Activated CD4-positive, alpha-beta memory T cell treated with anti-CD3 and anti-CD28 coated beads, Interleukin-2, amount 10 ng/mL, durations not matched to agents 7 days and 5 days (primary cell): ENCODE results near the gene ABCC4. TPM values are rescaled to one million over a fixed set of nuclear protein-coding genes. Genes with fewer than 3 reads are reported as not detected.
"Not testable (repeated sequence)": the region's sequence is repeated elsewhere in the genome, so short reads cannot be mapped to it uniquely, and the experiment has no call there.

Source experiments
- CTCF ChIA-PET: fragments of 350-600 bp; sonication (Branson Sonifier 250); formaldehyde crosslinking; loops from one replicate; lab custom pipeline; 2021; ENCODE audit warnings: antibody characterized with exemption, inconsistent platforms; lab: Charles Lee
- POLR2A ChIA-PET: fragments of 350-600 bp; sonication (Branson Sonifier 250); formaldehyde crosslinking; loops from one replicate; lab custom pipeline; 2021; ENCODE audit warnings: antibody characterized with exemption; lab: Charles Lee
- DNase-seq: peaks from one replicate; pipeline ENCODE4 v3.0.0-alpha.2; 2020
- H3K27ac Mint-ChIP-seq: one replicate; pipeline ENCODE4 v1.8.0; 2021; ENCODE audit warnings: mild to moderate bottlenecking, mixed read lengths
- H3K27me3 Mint-ChIP-seq: one replicate; pipeline ENCODE4 v1.8.0; 2021; ENCODE audit warnings: mixed read lengths
- H3K36me3 Mint-ChIP-seq: one replicate; pipeline ENCODE4 v1.8.0; 2021; ENCODE audit warnings: low read depth, mixed read lengths
- H3K4me1 Mint-ChIP-seq: one replicate; pipeline ENCODE4 v1.8.0; 2021; ENCODE audit warnings: mixed read lengths
- H3K4me3 Mint-ChIP-seq: one replicate; pipeline ENCODE4 v1.8.0; 2021; ENCODE audit warnings: mild to moderate bottlenecking, mixed read lengths
- H3K9me3 Mint-ChIP-seq: one replicate; pipeline ENCODE4 v1.8.0; 2021; ENCODE audit warnings: mixed read lengths
- total RNA-seq, 2 experiments: library from RNA; stranded (reverse); gene quantifications; one replicate each; pipeline ENCODE4 v1.2.3, GENCODE V29; 2021

Gene ABCC4
- total RNA-seq, 2 experiments from 2014 or later = 3.8 to 4.5 TPM

- CTCF ChIA-PET, POLR2A ChIA-PET, H3K4me3 Mint-ChIP-seq, H3K27ac Mint-ChIP-seq, H3K9me3 Mint-ChIP-seq, H3K27me3 Mint-ChIP-seq, H3K4me1 Mint-ChIP-seq, H3K36me3 Mint-ChIP-seq, DNase-seq: not testable (repeated sequence)
Observed at GRCh38 chr13:95167003-95167402, 134.2 kb downstream of the ABCC4 start.

DNA sequence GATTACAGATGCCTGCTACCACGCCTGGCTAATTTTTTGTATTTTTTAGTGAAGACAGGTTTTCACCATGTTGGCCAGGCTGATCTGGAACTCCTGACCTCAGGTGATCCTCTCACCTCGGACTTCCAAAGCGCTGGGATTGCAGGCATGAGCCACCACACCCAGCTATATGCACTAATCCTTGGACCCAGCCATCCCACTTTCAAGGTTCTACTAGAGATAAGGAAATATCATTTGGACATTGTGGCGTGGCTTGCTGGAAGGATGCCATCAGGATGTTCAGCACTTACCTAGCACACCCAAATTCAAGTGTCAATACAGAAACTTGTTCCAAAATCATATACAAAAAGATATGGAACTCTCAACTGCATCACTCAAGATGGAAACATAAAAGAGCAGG, 136.4 kb downstream of the ABCC4 start:
- no peaks in the 10 kb centered on the region for H3K9me3 Mint-ChIP-seq
- no peak overlapping the region for H3K4me3 Mint-ChIP-seq
- CTCF ChIA-PET = interaction anchor here (1.0 to 1.4 kb wide), 2 partner anchors 24 to 240 kb away, joined by 3 read pairs; no protein-coding TSS in a partner anchor
- H3K4me1 Mint-ChIP-seq = no peaks in the 10 kb centered on the region
- H3K27ac Mint-ChIP-seq = no peak overlapping the region
- no peaks in the 10 kb centered on the region for H3K27me3 Mint-ChIP-seq
- POLR2A ChIA-PET = no interaction called here
- DNase-seq = no peak
- no peaks in the 10 kb centered on the region for H3K36me3 Mint-ChIP-seq

DNA sequence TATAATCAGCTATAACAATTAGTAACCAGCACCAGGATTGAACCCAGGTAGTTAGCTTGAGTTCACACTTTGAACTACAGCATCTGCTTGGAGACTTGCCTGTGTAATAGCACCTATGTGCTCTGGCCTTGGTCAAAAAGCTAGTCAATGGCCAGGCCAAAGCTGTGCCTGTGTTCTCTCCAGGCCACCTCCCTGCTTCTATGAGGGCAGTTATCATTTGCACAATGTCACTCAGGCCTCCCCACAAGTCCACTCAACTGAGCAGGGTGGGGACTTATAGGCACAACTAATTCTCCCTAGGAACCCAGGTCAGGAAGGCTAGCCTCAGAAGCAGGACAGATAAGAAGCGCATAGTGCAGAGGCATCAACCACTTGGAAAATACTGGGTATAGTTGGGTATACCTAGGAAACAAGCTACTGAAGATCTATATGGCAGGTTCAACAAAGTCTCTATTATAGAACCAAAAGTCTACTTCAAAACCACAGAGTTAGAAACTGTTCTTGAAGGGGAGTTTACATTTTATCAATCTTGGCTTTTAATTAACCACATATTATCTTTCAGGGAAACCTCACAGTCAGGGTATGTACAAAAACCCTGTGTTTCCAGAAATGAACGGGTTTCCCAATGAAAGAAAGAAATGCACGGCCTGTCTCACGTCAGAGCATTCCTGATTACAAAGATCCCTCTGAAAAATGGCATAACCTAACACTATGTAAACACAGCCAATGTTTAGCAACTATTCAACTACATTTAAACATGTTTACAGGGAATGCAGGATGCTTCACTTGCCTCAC, 140.9 kb downstream of the ABCC4 start:
- ChIA-PET POLR2A (interaction anchor here (1.0 kb wide), 1 partner anchor 12 kb away, joined by 3 read pairs; no protein-coding TSS in a partner anchor), CTCF (no interaction called here)
- no peaks in the 10 kb centered on the region for H3K27me3 Mint-ChIP-seq
- H3K36me3 Mint-ChIP-seq = no peaks in the 10 kb centered on the region
- H3K27ac Mint-ChIP-seq = no peak overlapping the region
- no peaks in the 10 kb centered on the region for H3K4me1 Mint-ChIP-seq
- H3K4me3 Mint-ChIP-seq = no peak overlapping the region
- H3K9me3 Mint-ChIP-seq = no peaks in the 10 kb centered on the region
- no peak for DNase-seq

DNA sequence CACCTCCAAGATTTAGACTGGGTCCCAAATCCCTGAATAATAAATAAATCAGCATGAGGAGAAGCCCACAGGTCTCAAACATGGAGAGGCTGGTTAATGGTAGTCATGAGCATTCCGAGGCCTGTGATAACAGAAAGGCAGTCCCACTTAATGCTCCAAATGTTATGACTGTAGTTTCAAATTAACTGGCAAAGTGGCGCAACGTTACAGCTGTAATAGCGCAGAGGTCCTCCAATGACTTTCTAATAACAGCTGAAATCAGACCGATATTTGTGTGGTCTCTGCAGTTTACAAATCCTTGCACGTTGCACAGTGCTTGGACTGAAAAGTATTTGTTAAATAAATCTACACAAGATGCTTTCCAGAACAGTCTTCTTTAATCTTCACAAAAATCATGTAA, 141.8 kb downstream of the ABCC4 start:
- Mint-ChIP-seq H3K27me3 (no peaks in the 10 kb centered on the region), H3K36me3 (no peaks in the 10 kb centered on the region), H3K27ac (no peak overlapping the region), H3K4me3 (no peak overlapping the region), H3K9me3 (no peaks in the 10 kb centered on the region), H3K4me1 (peaks cover under 1% of the 10 kb centered on the region)
- no peak for DNase-seq
- ChIA-PET CTCF (no interaction called here), POLR2A (interaction anchor here (1.0 kb wide), 1 partner anchor 11 kb away, joined by 3 read pairs; no protein-coding TSS in a partner anchor)

DNA sequence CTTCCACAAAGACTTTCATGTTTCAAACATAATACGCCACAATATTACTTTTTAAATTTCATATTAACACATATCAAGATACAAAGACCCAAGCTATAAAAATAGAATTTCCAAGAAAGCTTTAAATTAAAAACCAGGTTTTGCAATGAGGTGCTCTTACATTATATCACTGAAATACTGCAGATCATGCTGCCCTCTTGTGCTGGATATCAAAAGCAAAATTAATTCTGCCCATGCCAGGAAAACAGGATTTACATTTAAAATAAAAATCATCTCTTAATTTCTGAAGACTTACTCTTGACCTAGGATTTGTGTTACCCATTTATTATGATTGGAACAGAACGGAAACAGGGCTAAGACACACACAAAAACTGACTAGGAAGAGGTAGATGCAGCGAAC, 145.0 kb downstream of the ABCC4 start:
- no peak for DNase-seq
- no peak overlapping the region for H3K27ac Mint-ChIP-seq
- H3K4me1 Mint-ChIP-seq = peaks cover 7% of the 10 kb centered on the region
- CTCF ChIA-PET = interaction anchor here (1.0 to 2.5 kb wide), 5 partner anchors 33 to 658 kb away, joined by 3 to 10 read pairs (median 4); no protein-coding TSS in a partner anchor
- no peak overlapping the region for H3K4me3 Mint-ChIP-seq
- H3K27me3 Mint-ChIP-seq = no peaks in the 10 kb centered on the region
- POLR2A ChIA-PET = no interaction called here
- no peaks in the 10 kb centered on the region for H3K36me3 Mint-ChIP-seq
- no peaks in the 10 kb centered on the region for H3K9me3 Mint-ChIP-seq

GRCh38 chr13:95155504-95155903, 145.7 kb downstream of the ABCC4 start:
- Mint-ChIP-seq H3K4me3 (no peak overlapping the region), H3K27ac (no peak overlapping the region), H3K4me1 (peaks cover 10% of the 10 kb centered on the region), H3K9me3 (no peaks in the 10 kb centered on the region), H3K27me3 (no peaks in the 10 kb centered on the region), H3K36me3 (no peaks in the 10 kb centered on the region)
- POLR2A ChIA-PET = no interaction called here
- no peak for DNase-seq
- CTCF ChIA-PET = interaction anchor here (0.9 to 2.5 kb wide), 6 partner anchors 34 to 657 kb away, joined by 3 to 10 read pairs (median 4); no protein-coding TSS in a partner anchor

DNA sequence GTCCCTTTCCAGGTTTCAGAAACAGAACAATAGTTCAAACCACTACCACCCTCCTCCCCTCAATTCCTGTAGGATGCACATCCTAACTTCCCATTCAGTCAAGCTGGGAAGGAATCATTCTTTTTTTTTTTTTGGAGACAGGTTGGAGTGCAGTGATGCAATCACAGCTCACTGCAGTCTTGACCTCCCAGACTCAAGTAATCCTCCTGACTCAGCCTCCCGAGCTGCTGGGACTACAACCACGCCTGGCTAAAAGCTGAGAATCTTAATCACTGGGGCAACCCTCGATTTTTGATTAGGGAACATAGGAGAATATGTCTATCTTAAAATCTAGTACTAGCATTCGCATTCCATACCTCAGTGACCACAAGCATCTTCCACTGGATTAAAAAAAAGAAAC, 146.2 kb downstream of the ABCC4 start:
- Mint-ChIP-seq H3K4me1 (peaks cover 10% of the 10 kb centered on the region), H3K27ac (no peak overlapping the region), H3K27me3 (no peaks in the 10 kb centered on the region), H3K4me3 (no peak overlapping the region), H3K9me3 (no peaks in the 10 kb centered on the region), H3K36me3 (no peaks in the 10 kb centered on the region)
- ChIA-PET POLR2A (no interaction called here), CTCF (interaction anchor here (0.8 to 2.5 kb wide), 6 partner anchors 34 to 657 kb away, joined by 3 to 10 read pairs (median 3); no protein-coding TSS in a partner anchor)
- DNase-seq = no peak

DNA sequence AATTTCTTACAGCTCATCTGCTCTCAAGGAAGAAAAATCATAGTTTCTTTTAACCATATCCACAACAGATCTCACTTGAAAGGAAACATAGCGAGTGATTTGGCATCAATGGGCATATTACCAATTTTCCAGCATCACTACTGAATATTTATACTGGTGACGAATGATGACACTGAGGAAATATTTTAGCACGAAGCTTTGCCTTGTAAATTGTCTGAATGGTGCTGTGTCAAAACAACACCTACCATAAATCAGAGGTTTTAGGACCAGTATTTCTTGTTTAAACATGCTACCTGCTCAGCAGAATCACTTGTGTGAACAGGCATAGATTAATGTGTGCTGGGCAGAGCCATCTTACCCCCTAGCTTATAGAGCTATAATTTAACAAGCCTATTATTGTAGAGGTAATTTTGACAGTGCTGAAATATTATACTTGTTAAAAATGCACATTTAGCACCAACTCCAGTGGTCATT, 146.8 kb downstream of the ABCC4 start:
- Mint-ChIP-seq H3K4me1 (peaks cover 10% of the 10 kb centered on the region), H3K36me3 (no peaks in the 10 kb centered on the region), H3K4me3 (no peak overlapping the region), H3K27me3 (no peaks in the 10 kb centered on the region), H3K27ac (no peak overlapping the region), H3K9me3 (no peaks in the 10 kb centered on the region)
- no peak for DNase-seq
- CTCF ChIA-PET = interaction anchor here (0.8 to 2.5 kb wide), 2 partner anchors 35 to 250 kb away, joined by 3 to 10 read pairs; no protein-coding TSS in a partner anchor
- POLR2A ChIA-PET = no interaction called here

DNA sequence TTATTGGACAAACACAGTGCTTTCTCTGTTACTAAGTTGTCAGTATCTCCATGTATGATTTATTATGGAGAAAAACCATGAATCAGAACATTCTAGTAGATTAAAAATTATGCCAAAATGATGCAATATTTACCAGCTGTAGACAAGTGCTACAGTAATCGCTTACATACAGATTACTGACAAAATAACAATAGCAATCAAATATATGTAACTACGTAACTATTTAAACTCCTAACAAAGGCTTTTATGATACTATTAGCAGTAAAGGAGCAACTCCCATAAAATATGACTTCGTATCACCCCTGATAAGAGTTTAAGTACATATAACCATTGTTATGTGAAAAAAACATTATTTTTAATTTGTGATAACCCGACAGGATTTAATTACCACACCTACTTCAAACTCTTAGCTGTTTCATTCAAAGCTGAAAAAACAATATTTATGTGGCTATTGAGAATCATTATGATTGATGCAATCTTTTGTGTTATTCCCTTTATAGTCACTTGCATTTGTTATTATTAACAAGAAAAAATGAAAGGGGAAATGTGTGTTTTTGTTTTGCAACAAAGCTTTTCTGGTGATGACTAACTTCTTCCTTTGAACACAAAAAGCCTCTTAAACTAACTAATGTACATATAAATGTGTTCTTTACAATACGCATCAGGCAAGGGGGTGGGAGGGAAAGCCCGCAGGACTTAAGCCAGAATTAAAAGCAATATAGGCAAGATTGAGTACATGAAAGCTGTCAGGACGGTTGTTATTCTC, 147.4 kb downstream of the ABCC4 start:
- Mint-ChIP-seq H3K27ac (no peak overlapping the region), H3K36me3 (no peaks in the 10 kb centered on the region), H3K4me1 (peaks cover 10% of the 10 kb centered on the region), H3K4me3 (no peak overlapping the region), H3K27me3 (no peaks in the 10 kb centered on the region), H3K9me3 (no peaks in the 10 kb centered on the region)
- CTCF ChIA-PET = interaction anchor here (0.8 to 2.5 kb wide), 3 partner anchors 35 to 250 kb away, joined by 3 to 10 read pairs (median 4); no protein-coding TSS in a partner anchor
- POLR2A ChIA-PET = no interaction called here
- DNase-seq = no peak

DNA sequence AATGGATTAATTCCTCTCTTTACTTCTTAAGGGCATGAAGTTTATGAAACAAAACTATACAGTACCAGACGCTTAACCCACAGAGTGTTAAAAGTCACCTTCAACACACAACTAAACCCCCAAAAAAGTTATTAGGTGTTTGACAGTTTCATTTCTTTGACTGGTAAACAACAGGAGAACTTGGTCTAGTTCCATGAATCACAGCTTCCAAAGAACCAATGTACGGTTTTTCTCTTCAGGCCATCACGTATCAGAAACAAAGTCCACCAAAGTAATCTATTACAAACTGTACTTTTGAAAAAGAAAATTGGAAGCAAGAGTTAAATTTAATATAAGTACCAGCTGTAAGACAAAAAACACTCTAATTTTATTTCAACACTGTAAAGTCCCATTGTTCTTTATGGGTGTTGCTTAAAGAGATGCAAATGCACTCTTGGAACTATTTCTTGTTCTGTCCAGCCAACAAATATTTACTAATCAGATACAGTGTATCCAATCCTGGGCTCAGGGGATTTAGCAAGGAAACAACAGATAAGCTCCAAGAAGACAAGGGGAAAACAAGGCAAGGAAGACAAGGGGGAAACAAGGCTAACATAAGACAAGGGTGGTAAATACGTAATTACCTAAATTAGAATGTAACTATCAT, 149.2 kb downstream of the ABCC4 start:
- ChIA-PET CTCF (no interaction called here), POLR2A (no interaction called here)
- H3K27me3 Mint-ChIP-seq = no peaks in the 10 kb centered on the region
- no peak overlapping the region for H3K4me3 Mint-ChIP-seq
- H3K27ac Mint-ChIP-seq = no peak overlapping the region
- DNase-seq = no peak
- no peaks in the 10 kb centered on the region for H3K36me3 Mint-ChIP-seq
- peaks cover 10% of the 10 kb centered on the region for H3K4me1 Mint-ChIP-seq
- H3K9me3 Mint-ChIP-seq = no peaks in the 10 kb centered on the region

DNA sequence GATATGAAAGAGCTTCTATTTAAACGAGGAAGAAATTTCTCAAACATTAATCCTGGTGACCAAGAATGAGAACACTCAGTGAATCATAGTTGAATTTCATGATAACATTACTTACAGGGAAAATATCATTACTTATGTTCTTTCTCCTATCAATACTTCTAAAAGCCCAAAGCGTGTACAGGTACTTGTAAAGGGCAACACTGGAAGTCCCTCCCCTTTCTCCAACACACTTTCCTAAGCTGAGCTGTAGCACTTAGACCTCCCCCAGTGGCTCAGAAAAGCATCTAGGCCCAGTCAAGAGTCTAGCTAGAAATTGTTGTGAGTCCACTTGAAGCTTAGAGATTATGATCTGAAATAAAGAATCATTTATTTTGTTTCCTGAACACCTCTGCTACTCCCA, 150.7 kb downstream of the ABCC4 start:
- no peaks in the 10 kb centered on the region for H3K27me3 Mint-ChIP-seq
- peaks cover 5% of the 10 kb centered on the region for H3K36me3 Mint-ChIP-seq
- no peak overlapping the region for H3K4me3 Mint-ChIP-seq
- POLR2A ChIA-PET = interaction anchor here (0.6 kb wide), 1 partner anchor 31 kb away, joined by 3 read pairs; no protein-coding TSS in a partner anchor
- CTCF ChIA-PET = no interaction called here
- peaks cover 10% of the 10 kb centered on the region for H3K4me1 Mint-ChIP-seq
- DNase-seq = no peak
- H3K9me3 Mint-ChIP-seq = no peaks in the 10 kb centered on the region
- H3K27ac Mint-ChIP-seq = no peak overlapping the region

GRCh38 chr13:95146486-95146885, 154.8 kb downstream of the ABCC4 start:
- Mint-ChIP-seq H3K4me3 (no peak overlapping the region), H3K9me3 (peaks cover 5% of the 10 kb centered on the region), H3K27me3 (no peaks in the 10 kb centered on the region), H3K36me3 (peaks cover 18% of the 10 kb centered on the region), H3K27ac (no peak overlapping the region), H3K4me1 (peaks cover 6% of the 10 kb centered on the region)
- POLR2A ChIA-PET = no interaction called here
- no peak for DNase-seq
- CTCF ChIA-PET = no interaction called here
